ENCODE results near the gene RNLS. TPM values are rescaled to one million over a fixed set of nuclear protein-coding genes. Genes with fewer than 3 reads are reported as not detected.

RNLS gene
- total and polyA plus RNA-seq, 2 of the 4 experiments (the other 2 are of a cell fraction), result 4.5 to 7.0 TPM

- in situ Hi-C loops (cut with MboI; ENCODE audit: low sequenced_read_pairs), result no loop called here
- H3K9me3 ChIP-seq (ENCODE audit: control insufficient read depth, insufficient read depth, low read length), result no peaks in the 10 kb centered on the region
- CTCF ChIA-PET, result no interaction called here
- no peak overlapping the region for H3K27ac ChIP-seq (ENCODE audit: insufficient read depth, low read length)
- no peaks in the 10 kb centered on the region for H3K4me1 ChIP-seq (ENCODE audit: control insufficient read depth, insufficient read depth, low read length)
- H3K9me1 ChIP-seq (ENCODE audit: insufficient read depth, low read length), result peaks cover under 1% of the 10 kb centered on the region
- no peak overlapping the region for H3K4me2 ChIP-seq (ENCODE audit: low read depth, low read length)
- no peak for ATAC-seq (ENCODE audit: low read depth)
- H2AK9ac ChIP-seq (replicated peaks; ENCODE audit: low read depth, low read length, poor library complexity), result no peak overlapping the region
- no peak overlapping the region for H2BK15ac ChIP-seq (ENCODE audit: low read depth, low read length)
- H2AFZ ChIP-seq (replicated peaks; ENCODE audit: low read length, poor library complexity), result no peak overlapping the region
- H3K23ac ChIP-seq (ENCODE audit: low read depth, low read length), result no peak overlapping the region
- H2BK120ac ChIP-seq (ENCODE audit: low read depth, low read length), result no peak overlapping the region
- no peak overlapping the region for H4K8ac ChIP-seq (ENCODE audit: low read depth in 2 of 2, low read length in 2 of 2)
- dilution Hi-C loops (cut with HindIII; ENCODE audit: low sequenced_read_pairs, unreplicated experiment), result no loop called here
- no peak overlapping the region for H3K4ac ChIP-seq (ENCODE audit: low read depth, low read length)
- DNase-seq, result no peak
- H3K14ac ChIP-seq (replicated peaks; ENCODE audit: low read depth, low read length), result no peak overlapping the region
- intact Hi-C loops (cut with micrococcal nuclease), result no loop called here
- no peak overlapping the region for H2BK5ac ChIP-seq (ENCODE audit: low read depth, low read length, poor library complexity, severe bottlenecking)
- no peak overlapping the region for H2AK5ac ChIP-seq (ENCODE audit: low read depth, low read length)
- POLR2A ChIA-PET (ENCODE audit: unreplicated experiment), result no interaction called here
- no peak overlapping the region for H3K9ac ChIP-seq (ENCODE audit: low read depth, low read length)
- H3K56ac ChIP-seq (ENCODE audit: extremely low read depth, insufficient read depth, low read length), result no peak overlapping the region
- no peaks in the 10 kb centered on the region for H3K36me3 ChIP-seq (ENCODE audit: control insufficient read depth, insufficient read depth, low read length)
- TF ChIP-seq BHLHE40 (IDR thresholded peaks at IDR 0.05; ENCODE audit: low read depth, low read length), result no peak
- TF ChIP-seq, protein P1, sequence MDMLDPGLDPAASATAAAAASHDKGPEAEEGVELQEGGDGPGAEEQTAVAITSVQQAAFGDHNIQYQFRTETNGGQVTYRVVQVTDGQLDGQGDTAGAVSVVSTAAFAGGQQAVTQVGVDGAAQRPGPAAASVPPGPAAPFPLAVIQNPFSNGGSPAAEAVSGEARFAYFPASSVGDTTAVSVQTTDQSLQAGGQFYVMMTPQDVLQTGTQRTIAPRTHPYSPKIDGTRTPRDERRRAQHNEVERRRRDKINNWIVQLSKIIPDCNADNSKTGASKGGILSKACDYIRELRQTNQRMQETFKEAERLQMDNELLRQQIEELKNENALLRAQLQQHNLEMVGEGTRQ (IDR thresholded peaks at IDR 0.05; ENCODE audit: low read depth, low read length), result no peak
- no peak for TF ChIP-seq POLR2A (IDR thresholded peaks at IDR 0.05; ENCODE audit: low read depth, low read length)
- TF ChIP-seq RFX5 (IDR thresholded peaks at IDR 0.05; ENCODE audit: low read depth, low read length), result no peak
- TF ChIP-seq CEBPB (IDR thresholded peaks at IDR 0.05; ENCODE audit: low read depth, low read length), result no peak
- TF ChIP-seq CHD1 (IDR thresholded peaks at IDR 0.05; ENCODE audit: low read depth, low read length), result no peak
- TF ChIP-seq, protein P2, sequence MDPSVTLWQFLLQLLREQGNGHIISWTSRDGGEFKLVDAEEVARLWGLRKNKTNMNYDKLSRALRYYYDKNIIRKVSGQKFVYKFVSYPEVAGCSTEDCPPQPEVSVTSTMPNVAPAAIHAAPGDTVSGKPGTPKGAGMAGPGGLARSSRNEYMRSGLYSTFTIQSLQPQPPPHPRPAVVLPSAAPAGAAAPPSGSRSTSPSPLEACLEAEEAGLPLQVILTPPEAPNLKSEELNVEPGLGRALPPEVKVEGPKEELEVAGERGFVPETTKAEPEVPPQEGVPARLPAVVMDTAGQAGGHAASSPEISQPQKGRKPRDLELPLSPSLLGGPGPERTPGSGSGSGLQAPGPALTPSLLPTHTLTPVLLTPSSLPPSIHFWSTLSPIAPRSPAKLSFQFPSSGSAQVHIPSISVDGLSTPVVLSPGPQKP (IDR thresholded peaks at IDR 0.05; ENCODE audit: borderline replicate concordance, low read depth, low read length), result no peak
- no peak for TF ChIP-seq RAD21 (IDR thresholded peaks at IDR 0.05; ENCODE audit: low read length)
- no peak for TF ChIP-seq RCOR1 (IDR thresholded peaks at IDR 0.05; ENCODE audit: insufficient replicate concordance, low read length)
- TF ChIP-seq MAZ (IDR thresholded peaks at IDR 0.05; ENCODE audit: borderline replicate concordance, low read depth, low read length), result no peak
- no peak for TF ChIP-seq NFE2L2 (IDR thresholded peaks at IDR 0.05; ENCODE audit: low read depth, low read length)
- TF ChIP-seq FOS (IDR thresholded peaks at IDR 0.05; ENCODE audit: low read depth, low read length), result no peak
- no peak for TF ChIP-seq CTCF (conservative IDR thresholded peaks at IDR 0.05; ENCODE audit: low read depth, low read length)
- TF ChIP-seq SMC3 (IDR thresholded peaks at IDR 0.05; ENCODE audit: low read depth, low read length), result no peak
- no peak overlapping the region for H3K18ac ChIP-seq (ENCODE audit: low read depth, low read length)
- H4K5ac ChIP-seq (ENCODE audit: low read depth, low read length), result no peak overlapping the region
- H4K20me1 ChIP-seq (ENCODE audit: insufficient read depth, low read length), result no peaks in the 10 kb centered on the region
- H2BK20ac ChIP-seq (ENCODE audit: low read depth, low read length), result no peak overlapping the region; the same call in 1 of the 2 replicates
- no TSS peak for BruUV-seq (replicated peaks)
- H4K91ac ChIP-seq (ENCODE audit: insufficient read depth, low read depth, low read length), result no peak overlapping the region
- H3K79me1 ChIP-seq (ENCODE audit: low read depth in 1 of 2, low read length in 2 of 2), result no peaks in the 10 kb centered on the region
- no peak overlapping the region for H3K4me3 ChIP-seq (ENCODE audit: insufficient read depth, low read depth, low read length)
- WGBS, 2 experiments (ENCODE audit: extremely low coverage in 2 of 2, insufficient read length in 1 of 2), result no CpG with 5 or more reads among the region's 6 CpGs
- H3K27me3 ChIP-seq (ENCODE audit: control insufficient read depth, insufficient read depth, low read length), result no peaks in the 10 kb centered on the region
Measured at GRCh38 chr10:88259381-88259780, 323.7 kb downstream of the RNLS start.

All from IMR-90 (cell line).